CD14-positive monocyte (primary cell): ENCODE results near the gene SLC25A44. TPM values are rescaled to one million over a fixed set of nuclear protein-coding genes. Genes with fewer than 3 reads are reported as not detected.

ENCODE experiments used
- DNase-seq, 3 donors: peaks; one replicate each; pipeline ENCODE4 v3.0.0-alpha.2; 2011 to 2022
- H2AFZ ChIP-seq: 2 replicates; pipeline ENCODE4 v1.6.0; 2012; ENCODE audit warnings: mild to moderate bottlenecking, low read depth, low read length, inconsistent platforms; ENCODE audit not compliant: insufficient read depth, poor library complexity, severe bottlenecking
- H3K27ac ChIP-seq, 2 donors: 1 replicate in 1 of 2; 2 replicates in 1 of 2; pipeline ENCODE4 v1.5.1; 2012 to 2013; ENCODE audit warnings: low read length in 2 of 2, control low read depth in 1 of 2, inconsistent platforms in 1 of 2, low read depth in 1 of 2, mild to moderate bottlenecking in 1 of 2
- H3K27me3 ChIP-seq, 2 donors: one replicate each; pipeline versions ENCODE4 v1.6.0 to v1.6.1; 2011 to 2013; ENCODE audit warnings: low read length in 2 of 2; ENCODE audit not compliant: control insufficient read depth in 2 of 2, insufficient read depth in 2 of 2
- H3K36me3 ChIP-seq, 2 donors: replicated peaks in 1 of 2; 1 replicate in 1 of 2; 2 replicates in 1 of 2; pipeline versions ENCODE4 v1.5.1 to v1.6.1; 2012 to 2013; ENCODE audit warnings: low read length in 2 of 2, control low read depth in 1 of 2, inconsistent platforms in 1 of 2, mild to moderate bottlenecking in 1 of 2; ENCODE audit not compliant: insufficient read depth in 2 of 2, control insufficient read depth in 1 of 2
- H3K4me1 ChIP-seq, 2 donors: 1 replicate in 1 of 2; 2 replicates in 1 of 2; pipeline versions ENCODE4 v1.5.1 to v1.6.1; 2012 to 2013; ENCODE audit warnings: low read length in 2 of 2, control low read depth in 1 of 2, inconsistent platforms in 1 of 2, mild to moderate bottlenecking in 1 of 2, moderate library complexity in 1 of 2; ENCODE audit not compliant: insufficient read depth in 2 of 2, control insufficient read depth in 1 of 2
- H3K4me2 ChIP-seq: replicated peaks from 2 replicates; pipeline ENCODE3; 2012; ENCODE audit warnings: low read length, moderate library complexity, mild to moderate bottlenecking; ENCODE audit not compliant: poor library complexity, severe bottlenecking; ENCODE audit errors: extremely low read depth
- H3K4me3 ChIP-seq, 3 experiments: fragments of 200-600 bp in 1 of 3; sonication (generic) in 1 of 3; replicated peaks in 1 of 3; 1 replicate in 2 of 3; 2 replicates in 1 of 3; pipeline ENCODE4 v1.5.1; 2011 to 2013; ENCODE audit warnings: low read length in 3 of 3, mild to moderate bottlenecking in 3 of 3, control low read depth in 2 of 3, low read depth in 2 of 3, inconsistent platforms in 1 of 3, moderate library complexity in 1 of 3
- H3K79me2 ChIP-seq: 2 replicates; pipeline ENCODE4 v1.6.0; 2012; ENCODE audit warnings: mild to moderate bottlenecking, control low read depth, inconsistent platforms, low read length, moderate library complexity; ENCODE audit not compliant: insufficient read depth
- H3K9ac ChIP-seq: 2 replicates; pipeline ENCODE4 v1.6.0; 2017; ENCODE audit warnings: low read length, mild to moderate bottlenecking; ENCODE audit not compliant: insufficient read depth, poor library complexity, severe bottlenecking
- H3K9me3 ChIP-seq, 2 donors: replicated peaks in 1 of 2; 1 replicate in 1 of 2; 2 replicates in 1 of 2; pipeline versions ENCODE4 v1.5.1 to v1.6.1; 2012 to 2013; ENCODE audit warnings: low read length in 2 of 2, control low read depth in 1 of 2; ENCODE audit not compliant: control insufficient read depth in 1 of 2, insufficient read depth in 1 of 2
- H4K20me1 ChIP-seq: 2 replicates; pipeline ENCODE4 v1.6.0; 2012; ENCODE audit warnings: mild to moderate bottlenecking, low read length, control low read depth, moderate library complexity; ENCODE audit not compliant: insufficient read depth
- H3K27ac Mint-ChIP-seq, 7 donors: one replicate each; pipeline ENCODE4 v1.8.0; 2020; ENCODE audit warnings: mild to moderate bottlenecking in 7 of 7, mixed read lengths in 7 of 7, moderate library complexity in 6 of 7, inconsistent platforms in 2 of 7
- H3K27me3 Mint-ChIP-seq, 3 donors: one replicate each; pipeline ENCODE4 v1.8.0; 2021 to 2022; ENCODE audit warnings: low read depth in 3 of 3, mild to moderate bottlenecking in 3 of 3, mixed read lengths in 3 of 3, moderate library complexity in 3 of 3, inconsistent platforms in 1 of 3
- H3K36me3 Mint-ChIP-seq, 2 donors: one replicate each; pipeline ENCODE4 v1.8.0; 2020; ENCODE audit warnings: mixed read lengths in 2 of 2, inconsistent platforms in 1 of 2, mild to moderate bottlenecking in 1 of 2
- H3K4me1 Mint-ChIP-seq: one replicate; pipeline ENCODE4 v1.8.0; 2020; ENCODE audit warnings: mild to moderate bottlenecking, mixed read lengths
- H3K4me3 Mint-ChIP-seq, 2 donors: one replicate each; pipeline ENCODE4 v1.8.0; 2020; ENCODE audit warnings: mild to moderate bottlenecking in 2 of 2, mixed read lengths in 2 of 2, moderate library complexity in 1 of 2
- H3K9me3 Mint-ChIP-seq, 7 donors: one replicate each; pipeline ENCODE4 v1.8.0; 2020 to 2022; ENCODE audit warnings: mixed read lengths in 7 of 7, mild to moderate bottlenecking in 6 of 7, moderate library complexity in 6 of 7, inconsistent platforms in 2 of 7
- CTCF ChIP-seq: fragments of 200-600 bp; IDR thresholded peaks from one replicate; pipeline ENCODE4 v1.8.0; 2022; ENCODE audit warnings: antibody characterized with exemption, mild to moderate bottlenecking
- WGBS: methylation state at CpG from one replicate; pipeline ENCODE4 v1.1.5; 2013; ENCODE audit warnings: missing lambda C conversion rate; ENCODE audit not compliant: insufficient coverage; 5-methylcytosine and 5-hydroxymethylcytosine counted together
- intact Hi-C, 2 donors: fragments of 100-400 bp; cut with micrococcal nuclease; formaldehyde crosslinking; loops; one replicate each; pipeline versions ENCODE4 v1.15.0 to v1.15.1; 2023
- polyA plus RNA-seq, 3 donors: library from polyadenylated mRNA; depleted of rRNA in 1 of 3; unstranded in 2 of 3; stranded (reverse) in 1 of 3; fragments of 300-500 nt in 2 of 3; fragments of >200 nt in 1 of 3; fragmentation: Illumina TruSeq in 2 of 3; gene quantifications; 1 replicate in 2 of 3; 2 replicates in 1 of 3; pipeline ENCODE4 v1.2.3, GENCODE V29; 2012 to 2021

SLC25A44 gene
- polyA plus RNA-seq, 3 donors: 17.1 to 28.8 (median 24.1) TPM

DNA sequence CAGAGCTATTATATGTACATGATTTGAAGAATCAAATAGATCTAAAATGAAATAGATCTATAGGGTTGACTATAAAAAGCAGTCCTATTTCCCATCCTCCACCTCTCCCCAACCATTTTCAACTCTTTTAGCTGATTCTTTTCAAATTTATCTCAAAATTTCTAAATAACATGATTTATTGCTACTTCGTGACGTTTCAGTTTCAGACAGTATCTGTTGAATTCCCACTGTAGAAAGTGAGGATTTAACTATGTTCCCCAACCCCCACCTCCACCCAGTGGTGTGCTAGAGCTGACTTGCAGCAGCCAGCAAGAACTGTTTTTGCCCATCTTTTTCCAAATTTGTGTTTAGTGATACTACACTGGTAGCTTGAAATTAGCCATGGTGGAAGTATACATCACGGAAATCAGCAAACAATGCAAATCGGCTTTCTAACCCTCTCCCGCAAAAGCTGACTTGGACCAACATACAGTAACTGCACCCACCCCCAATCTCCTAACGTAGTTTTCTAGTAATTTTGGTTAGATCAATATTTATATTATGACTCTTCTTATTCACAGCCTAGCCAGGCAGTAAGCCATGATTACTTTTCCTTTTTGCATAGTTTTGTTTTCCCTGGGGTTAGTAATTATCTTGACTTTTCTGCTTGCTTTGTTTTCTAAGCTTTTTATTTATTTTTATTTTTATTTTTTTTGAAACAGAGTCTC, 29.6 kb upstream of the SLC25A44 start:
- Histone ChIP-seq H3K36me3 (peaks cover 85 to 97% of the 10 kb centered on the region in 2 donors), H3K9me3 (no peaks in the 10 kb centered on the region), H3K9ac (no peak overlapping the region), H2AFZ (no peak overlapping the region), H3K4me1 (peaks cover 15 to 16% of the 10 kb centered on the region in 2 donors), H3K27me3 (no peaks in the 10 kb centered on the region), H3K4me2 (no peak overlapping the region), H3K4me3 (no peak overlapping the region), H4K20me1 (peaks cover 27% of the 10 kb centered on the region), H3K27ac (peak overlapping the region in 1 of 2 donors; percentile 58), H3K79me2 (no peaks in the 10 kb centered on the region)
- Mint-ChIP-seq H3K36me3 (peaks cover 79 to 95% of the 10 kb centered on the region in 2 donors), H3K4me1 (peaks cover 28% of the 10 kb centered on the region), H3K4me3 (no peak overlapping the region), H3K27me3 (peaks cover 0 to 2% (median under 1%) of the 10 kb centered on the region in 3 donors), H3K9me3 (peaks cover 0 to 2% (median 0%) of the 10 kb centered on the region in 7 donors), H3K27ac (peak overlapping the region in 3 of 7 donors; percentile 54 to 71 (median 69))
- no CpG with 5 or more reads among the region's 6 CpGs for WGBS
- DNase-seq: no peak
- intact Hi-C loops: loop anchor here in 1 of 2 donors (10.0 kb wide), 1 partner anchor 69 kb away; no protein-coding TSS in a partner anchor
- no peak for TF ChIP-seq CTCF

GRCh38 chr1:156165083-156165482, 28.8 kb upstream of the SLC25A44 start:
- Histone ChIP-seq H3K4me3 (no peak overlapping the region), H3K9ac (no peak overlapping the region), H3K27ac (peak overlapping the region in 1 of 2 donors; percentile 55), H4K20me1 (peaks cover 21% of the 10 kb centered on the region), H3K9me3 (no peaks in the 10 kb centered on the region), H2AFZ (no peak overlapping the region), H3K36me3 (peaks cover 82 to 96% of the 10 kb centered on the region in 2 donors), H3K79me2 (no peaks in the 10 kb centered on the region), H3K4me1 (peaks cover 7 to 8% of the 10 kb centered on the region in 2 donors), H3K4me2 (no peak overlapping the region), H3K27me3 (no peaks in the 10 kb centered on the region)
- TF ChIP-seq CTCF: no peak
- H3K27me3 Mint-ChIP-seq: peaks cover 0 to 2% (median 0%) of the 10 kb centered on the region in 3 donors
- H3K9me3 Mint-ChIP-seq: peaks cover 0 to 2% (median 0%) of the 10 kb centered on the region in 7 donors
- H3K36me3 Mint-ChIP-seq: peaks cover 75 to 93% of the 10 kb centered on the region in 2 donors
- peak overlapping the region in 5 of 7 donors; percentile 21 to 87 (median 78) for H3K27ac Mint-ChIP-seq
- intact Hi-C loops: loop anchor here in 1 of 2 donors (10.0 kb wide), 1 partner anchor 70 kb away; no protein-coding TSS in a partner anchor
- DNase-seq: peak; percentile 54 to 91 (median 64)
- H3K4me1 Mint-ChIP-seq: peaks cover 20% of the 10 kb centered on the region
- peak overlapping the region in 1 of 2 donors; percentile 42 for H3K4me3 Mint-ChIP-seq
- WGBS: 45% methylated on average over 2 of the region's 2 CpGs
